ENCODE data around the gene MAGOH. TPM values are rescaled to one million over a fixed set of nuclear protein-coding genes. Genes with fewer than 3 reads are reported as not detected.
"Not testable (repeated sequence)": the region's sequence is repeated elsewhere in the genome, so short reads cannot be mapped to it uniquely, and the experiment has no call there.

The MAGOH gene
- total RNA-seq, 2 experiments from 2014 or later = 59.1 to 65.2 TPM

GRCh38 chr1:53206735-53207379 is 31.5 kb downstream of the MAGOH start:
- TF ChIP-seq, protein P1, sequence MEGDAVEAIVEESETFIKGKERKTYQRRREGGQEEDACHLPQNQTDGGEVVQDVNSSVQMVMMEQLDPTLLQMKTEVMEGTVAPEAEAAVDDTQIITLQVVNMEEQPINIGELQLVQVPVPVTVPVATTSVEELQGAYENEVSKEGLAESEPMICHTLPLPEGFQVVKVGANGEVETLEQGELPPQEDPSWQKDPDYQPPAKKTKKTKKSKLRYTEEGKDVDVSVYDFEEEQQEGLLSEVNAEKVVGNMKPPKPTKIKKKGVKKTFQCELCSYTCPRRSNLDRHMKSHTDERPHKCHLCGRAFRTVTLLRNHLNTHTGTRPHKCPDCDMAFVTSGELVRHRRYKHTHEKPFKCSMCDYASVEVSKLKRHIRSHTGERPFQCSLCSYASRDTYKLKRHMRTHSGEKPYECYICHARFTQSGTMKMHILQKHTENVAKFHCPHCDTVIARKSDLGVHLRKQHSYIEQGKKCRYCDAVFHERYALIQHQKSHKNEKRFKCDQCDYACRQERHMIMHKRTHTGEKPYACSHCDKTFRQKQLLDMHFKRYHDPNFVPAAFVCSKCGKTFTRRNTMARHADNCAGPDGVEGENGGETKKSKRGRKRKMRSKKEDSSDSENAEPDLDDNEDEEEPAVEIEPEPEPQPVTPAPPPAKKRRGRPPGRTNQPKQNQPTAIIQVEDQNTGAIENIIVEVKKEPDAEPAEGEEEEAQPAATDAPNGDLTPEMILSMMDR (IDR thresholded peaks at IDR 0.05) = no peak
- POLR2A ChIA-PET = no interaction called here
- peaks cover 90% of the 10 kb centered on the region for H3K36me3 ChIP-seq (ENCODE audit: insufficient read depth, low read length)
- intact Hi-C loops (cut with DNase I, micrococcal nuclease) = no loop called here
- CTCF ChIA-PET = no interaction called here
- H3K27ac ChIP-seq (ENCODE audit: low read depth in 1 of 2, low read length in 2 of 2) = no peak overlapping the region
- no peaks in the 10 kb centered on the region for H3K27me3 Mint-ChIP-seq
- peaks cover 23% of the 10 kb centered on the region for H3K4me1 Mint-ChIP-seq (ENCODE audit: low read depth)
- H3K9me3 Mint-ChIP-seq = peaks cover 6% of the 10 kb centered on the region
- H3K4me1 ChIP-seq (ENCODE audit: insufficient read depth, low read length) = no peaks in the 10 kb centered on the region
- H3K4me3 Mint-ChIP-seq = no peak overlapping the region
- H3K27me3 ChIP-seq (ENCODE audit: control insufficient read depth in 1 of 2, insufficient read depth in 2 of 2, low read length in 2 of 2) = no peaks in the 10 kb centered on the region
- DNase-seq (no peak), ATAC-seq (ENCODE audit: poor library complexity) (no peak)
- H3K4me3 ChIP-seq (ENCODE audit: low read length) = no peak overlapping the region
- H3K27ac Mint-ChIP-seq = no peak overlapping the region
- H3K9me3 ChIP-seq (ENCODE audit: control insufficient read depth in 1 of 2, insufficient read depth in 1 of 2, low read length in 2 of 2) = peaks cover 6 to 12% of the 10 kb centered on the region in 2 experiments
- H3K36me3 Mint-ChIP-seq (ENCODE audit: low read depth) = peaks cover 96% of the 10 kb centered on the region

GRCh38 chr1:53206083-53206685 is 32.1 kb downstream of the MAGOH start:
- peaks cover 100% of the 10 kb centered on the region for H3K36me3 Mint-ChIP-seq (ENCODE audit: low read depth)
- H3K27ac Mint-ChIP-seq; H3K27me3 ChIP-seq (ENCODE audit: control insufficient read depth in 1 of 2, insufficient read depth in 2 of 2, low read length in 2 of 2); H3K4me1 ChIP-seq (ENCODE audit: insufficient read depth, low read length); H3K4me3 Mint-ChIP-seq; H3K27me3 Mint-ChIP-seq; H3K27ac ChIP-seq (ENCODE audit: low read depth in 1 of 2, low read length in 2 of 2); H3K9me3 Mint-ChIP-seq; POLR2A ChIA-PET; H3K4me3 ChIP-seq (ENCODE audit: low read length); ATAC-seq (ENCODE audit: poor library complexity); CTCF ChIA-PET; intact Hi-C loops (cut with DNase I, micrococcal nuclease): not testable (repeated sequence)
- Histone ChIP-seq H3K36me3 (ENCODE audit: insufficient read depth, low read length) (peaks cover 95% of the 10 kb centered on the region), H3K9me3 (ENCODE audit: control insufficient read depth in 1 of 2, insufficient read depth in 1 of 2, low read length in 2 of 2) (peaks cover 6 to 12% of the 10 kb centered on the region in 2 experiments)
- peaks cover 23% of the 10 kb centered on the region for H3K4me1 Mint-ChIP-seq (ENCODE audit: low read depth)
- peak in 1 of 14 experiments; percentile 24 for DNase-seq

DNA sequence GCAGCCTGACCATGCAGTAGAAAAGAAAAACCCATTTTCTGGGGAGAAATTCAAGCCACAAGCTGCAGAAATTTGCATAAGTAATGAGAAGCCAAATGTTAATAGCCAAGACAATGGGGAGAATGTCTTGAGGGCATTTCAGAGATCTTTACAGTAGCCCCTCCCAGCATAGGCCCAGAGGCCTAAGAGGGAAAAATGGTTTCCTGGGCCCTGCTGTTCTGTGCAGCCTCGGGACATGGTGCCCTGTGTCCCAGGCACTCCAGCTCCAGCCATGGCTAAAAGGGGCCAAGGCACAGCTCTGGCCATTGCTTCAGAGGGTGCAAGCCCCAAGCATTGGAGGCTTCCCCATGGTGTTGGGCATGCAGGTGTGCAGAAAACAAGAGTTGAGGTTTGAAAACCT is 32.8 kb downstream of the MAGOH start:
- CTCF ChIA-PET; H3K4me3 Mint-ChIP-seq; H3K27me3 Mint-ChIP-seq; ATAC-seq (ENCODE audit: poor library complexity); H3K9me3 Mint-ChIP-seq; H3K27me3 ChIP-seq (ENCODE audit: control insufficient read depth in 1 of 2, insufficient read depth in 2 of 2, low read length in 2 of 2); H3K4me3 ChIP-seq (ENCODE audit: low read length); POLR2A ChIA-PET; intact Hi-C loops (cut with DNase I, micrococcal nuclease); H3K4me1 ChIP-seq (ENCODE audit: insufficient read depth, low read length); DNase-seq; H3K27ac Mint-ChIP-seq; H3K27ac ChIP-seq (ENCODE audit: low read depth in 1 of 2, low read length in 2 of 2): not testable (repeated sequence)
- Mint-ChIP-seq H3K36me3 (ENCODE audit: low read depth) (peaks cover 100% of the 10 kb centered on the region), H3K4me1 (ENCODE audit: low read depth) (peaks cover 23% of the 10 kb centered on the region)
- H3K9me3 ChIP-seq (ENCODE audit: control insufficient read depth in 1 of 2, insufficient read depth in 1 of 2, low read length in 2 of 2) = peaks cover 6 to 12% of the 10 kb centered on the region in 2 experiments
- peaks cover 94% of the 10 kb centered on the region for H3K36me3 ChIP-seq (ENCODE audit: insufficient read depth, low read length)

- H3K4me3 Mint-ChIP-seq = no peak overlapping the region
- H3K27ac Mint-ChIP-seq = peak overlapping the region; percentile 50
- H3K36me3 Mint-ChIP-seq (ENCODE audit: low read depth) = peaks cover 82% of the 10 kb centered on the region
- no peak for ATAC-seq (ENCODE audit: poor library complexity)
- H3K27me3 ChIP-seq (ENCODE audit: control insufficient read depth in 1 of 2, insufficient read depth in 2 of 2, low read length in 2 of 2) = no peaks in the 10 kb centered on the region
- ChIA-PET POLR2A (no interaction called here), CTCF (no interaction called here)
- H3K9me3 ChIP-seq (ENCODE audit: control insufficient read depth in 1 of 2, insufficient read depth in 1 of 2, low read length in 2 of 2) = peaks cover 6 to 12% of the 10 kb centered on the region in 2 experiments
- H3K9me3 Mint-ChIP-seq = peaks cover 6% of the 10 kb centered on the region
- intact Hi-C loops (cut with DNase I, micrococcal nuclease) = no loop called here
- H3K27ac ChIP-seq (ENCODE audit: low read depth in 1 of 2, low read length in 2 of 2) = no peak overlapping the region
- H3K27me3 Mint-ChIP-seq = no peaks in the 10 kb centered on the region
- H3K36me3 ChIP-seq (ENCODE audit: insufficient read depth, low read length) = peaks cover 74% of the 10 kb centered on the region
- no peak for DNase-seq
- peaks cover under 1% of the 10 kb centered on the region for H3K4me1 ChIP-seq (ENCODE audit: insufficient read depth, low read length)
- H3K4me3 ChIP-seq (ENCODE audit: low read length) = no peak overlapping the region
- peaks cover 24% of the 10 kb centered on the region for H3K4me1 Mint-ChIP-seq (ENCODE audit: low read depth)
- TF ChIP-seq, protein P1 (IDR thresholded peaks at IDR 0.05) = no peak
These were observed 34.9 kb downstream of the MAGOH start for GRCh38 chr1:53203466-53203865.

All from CD4-positive, alpha-beta T cell (primary cell).